ENCODE measurements around the gene NXPE1.

DNA sequence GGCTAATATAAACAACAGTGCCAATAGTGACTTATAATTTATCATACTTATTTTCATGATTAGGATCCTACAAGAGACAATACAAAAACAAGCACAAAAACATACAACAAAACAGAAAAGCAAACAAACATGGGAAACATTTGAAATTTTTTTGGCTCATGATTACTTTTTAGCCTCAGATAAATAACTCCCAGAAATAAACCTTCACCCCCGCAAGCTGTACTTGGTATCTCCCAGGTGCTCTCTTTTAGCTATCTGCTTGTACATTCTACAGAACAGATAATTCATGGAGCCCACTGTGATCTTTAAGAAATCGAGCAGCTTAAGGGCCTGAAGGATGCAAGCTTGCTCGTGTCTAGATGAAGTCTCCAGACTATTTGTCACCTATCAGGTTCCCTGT, 35.0 kb upstream of the NXPE1 start:
- TF ChIP-seq, protein P1, sequence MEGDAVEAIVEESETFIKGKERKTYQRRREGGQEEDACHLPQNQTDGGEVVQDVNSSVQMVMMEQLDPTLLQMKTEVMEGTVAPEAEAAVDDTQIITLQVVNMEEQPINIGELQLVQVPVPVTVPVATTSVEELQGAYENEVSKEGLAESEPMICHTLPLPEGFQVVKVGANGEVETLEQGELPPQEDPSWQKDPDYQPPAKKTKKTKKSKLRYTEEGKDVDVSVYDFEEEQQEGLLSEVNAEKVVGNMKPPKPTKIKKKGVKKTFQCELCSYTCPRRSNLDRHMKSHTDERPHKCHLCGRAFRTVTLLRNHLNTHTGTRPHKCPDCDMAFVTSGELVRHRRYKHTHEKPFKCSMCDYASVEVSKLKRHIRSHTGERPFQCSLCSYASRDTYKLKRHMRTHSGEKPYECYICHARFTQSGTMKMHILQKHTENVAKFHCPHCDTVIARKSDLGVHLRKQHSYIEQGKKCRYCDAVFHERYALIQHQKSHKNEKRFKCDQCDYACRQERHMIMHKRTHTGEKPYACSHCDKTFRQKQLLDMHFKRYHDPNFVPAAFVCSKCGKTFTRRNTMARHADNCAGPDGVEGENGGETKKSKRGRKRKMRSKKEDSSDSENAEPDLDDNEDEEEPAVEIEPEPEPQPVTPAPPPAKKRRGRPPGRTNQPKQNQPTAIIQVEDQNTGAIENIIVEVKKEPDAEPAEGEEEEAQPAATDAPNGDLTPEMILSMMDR (IDR thresholded peaks at IDR 0.05), result no peak
- no peak for TF ChIP-seq POLR2A (IDR thresholded peaks at IDR 0.05)
